ENCODE data around the gene DDX51. TPM values are rescaled to one million over a fixed set of nuclear protein-coding genes. Genes with fewer than 3 reads are reported as not detected.

DDX51 gene
- total RNA-seq, 1 donor from 2014 or later: 4.3 TPM

DNA sequence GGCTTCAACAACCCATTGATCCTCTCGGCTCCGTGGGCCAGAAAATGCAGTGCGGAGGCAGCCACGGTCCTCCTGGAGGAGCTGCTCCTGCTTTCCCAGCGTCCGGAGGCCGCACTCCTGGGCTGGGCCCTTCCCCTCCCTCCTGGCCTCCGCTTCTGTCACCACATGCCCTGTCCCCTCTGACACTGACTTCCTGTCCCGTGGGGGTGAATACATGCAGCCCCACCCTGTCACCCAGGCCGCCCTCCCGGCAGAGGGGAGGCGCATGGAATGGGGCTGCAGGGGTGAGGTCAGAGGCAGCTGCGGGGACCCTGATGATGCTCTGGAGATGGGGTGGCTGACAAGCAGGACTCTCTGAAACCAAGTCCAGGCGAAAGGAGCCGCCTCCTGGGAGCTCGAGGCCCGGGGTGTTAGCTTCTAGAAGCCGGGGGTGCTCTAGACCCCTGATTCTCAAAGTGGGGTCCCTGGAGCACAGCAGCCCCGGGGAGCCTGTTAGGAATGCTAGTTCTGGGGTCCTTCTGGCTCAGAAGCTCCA is 32.3 kb upstream of the DDX51 start:
- Histone ChIP-seq H3K27me3 (no peaks in the 10 kb centered on the region), H3K27ac (no peak overlapping the region)
- DNase-seq (ENCODE audit: low spot score in 2 of 2): no peak

DNA sequence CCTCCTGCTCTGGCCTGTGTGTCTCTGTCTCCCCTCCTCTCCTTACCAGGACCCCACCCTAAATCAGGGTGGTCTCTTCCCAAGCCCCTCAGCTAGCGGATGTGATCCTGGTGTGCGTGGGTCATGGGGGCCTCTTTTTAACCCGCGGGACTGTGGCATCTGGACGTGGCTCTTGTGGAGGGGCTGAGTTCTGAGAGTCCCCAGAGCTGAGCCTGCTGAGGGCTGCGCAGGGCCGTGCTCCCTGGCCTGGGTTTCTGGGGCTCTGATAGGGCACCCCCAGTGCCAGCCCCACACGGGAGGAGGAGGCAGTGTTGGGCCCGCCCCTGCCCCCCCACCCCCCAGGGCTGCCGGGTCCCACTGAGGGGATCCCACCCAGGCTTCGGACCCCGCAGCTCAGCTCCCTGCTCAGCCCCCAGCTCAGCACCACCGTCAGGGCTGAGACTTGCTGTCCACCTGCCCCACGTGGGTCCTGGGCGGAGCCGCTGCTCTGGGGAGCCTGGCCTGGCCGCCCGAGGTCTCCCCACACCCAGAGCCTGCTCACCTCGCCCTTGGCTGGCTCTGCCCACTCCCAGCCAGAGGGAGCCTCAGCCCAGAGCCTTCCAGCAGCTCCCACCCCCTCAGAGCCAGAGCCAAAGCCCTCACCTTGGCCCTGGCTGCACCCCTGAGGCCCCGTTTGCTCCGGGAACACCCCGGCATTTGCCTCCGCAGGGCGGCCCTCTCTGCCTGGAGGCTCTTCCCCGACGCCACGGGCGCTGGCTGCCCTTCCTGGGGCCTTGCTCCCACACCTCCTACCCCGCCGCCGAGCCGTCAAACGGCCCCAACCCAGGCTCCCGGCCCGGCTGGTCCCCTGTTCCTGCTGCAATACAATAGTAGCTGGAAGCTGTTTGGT is 31.6 kb upstream of the DDX51 start:
- Histone ChIP-seq H3K27ac (no peak overlapping the region), H3K9me3 (no peaks in the 10 kb centered on the region), H3K4me3 (no peak overlapping the region), H3K36me3 (no peaks in the 10 kb centered on the region), H3K4me1 (no peaks in the 10 kb centered on the region), H3K27me3 (no peaks in the 10 kb centered on the region)
- TF ChIP-seq, protein P1, sequence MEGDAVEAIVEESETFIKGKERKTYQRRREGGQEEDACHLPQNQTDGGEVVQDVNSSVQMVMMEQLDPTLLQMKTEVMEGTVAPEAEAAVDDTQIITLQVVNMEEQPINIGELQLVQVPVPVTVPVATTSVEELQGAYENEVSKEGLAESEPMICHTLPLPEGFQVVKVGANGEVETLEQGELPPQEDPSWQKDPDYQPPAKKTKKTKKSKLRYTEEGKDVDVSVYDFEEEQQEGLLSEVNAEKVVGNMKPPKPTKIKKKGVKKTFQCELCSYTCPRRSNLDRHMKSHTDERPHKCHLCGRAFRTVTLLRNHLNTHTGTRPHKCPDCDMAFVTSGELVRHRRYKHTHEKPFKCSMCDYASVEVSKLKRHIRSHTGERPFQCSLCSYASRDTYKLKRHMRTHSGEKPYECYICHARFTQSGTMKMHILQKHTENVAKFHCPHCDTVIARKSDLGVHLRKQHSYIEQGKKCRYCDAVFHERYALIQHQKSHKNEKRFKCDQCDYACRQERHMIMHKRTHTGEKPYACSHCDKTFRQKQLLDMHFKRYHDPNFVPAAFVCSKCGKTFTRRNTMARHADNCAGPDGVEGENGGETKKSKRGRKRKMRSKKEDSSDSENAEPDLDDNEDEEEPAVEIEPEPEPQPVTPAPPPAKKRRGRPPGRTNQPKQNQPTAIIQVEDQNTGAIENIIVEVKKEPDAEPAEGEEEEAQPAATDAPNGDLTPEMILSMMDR (IDR thresholded peaks at IDR 0.05): no peak
- intact Hi-C loops (cut with DNase I): no loop called here
- no peak for DNase-seq (ENCODE audit: low spot score in 2 of 2)

More for the DNA sequence above, 32.3 kb upstream of the DDX51 start:
- TF ChIP-seq, protein P1 (IDR thresholded peaks at IDR 0.05): no peak
- H3K9me3 ChIP-seq: no peaks in the 10 kb centered on the region
- H3K4me3 ChIP-seq: no peak overlapping the region
- intact Hi-C loops (cut with DNase I): no loop called here
- H3K4me1 ChIP-seq: no peaks in the 10 kb centered on the region
- no peaks in the 10 kb centered on the region for H3K36me3 ChIP-seq

DNA sequence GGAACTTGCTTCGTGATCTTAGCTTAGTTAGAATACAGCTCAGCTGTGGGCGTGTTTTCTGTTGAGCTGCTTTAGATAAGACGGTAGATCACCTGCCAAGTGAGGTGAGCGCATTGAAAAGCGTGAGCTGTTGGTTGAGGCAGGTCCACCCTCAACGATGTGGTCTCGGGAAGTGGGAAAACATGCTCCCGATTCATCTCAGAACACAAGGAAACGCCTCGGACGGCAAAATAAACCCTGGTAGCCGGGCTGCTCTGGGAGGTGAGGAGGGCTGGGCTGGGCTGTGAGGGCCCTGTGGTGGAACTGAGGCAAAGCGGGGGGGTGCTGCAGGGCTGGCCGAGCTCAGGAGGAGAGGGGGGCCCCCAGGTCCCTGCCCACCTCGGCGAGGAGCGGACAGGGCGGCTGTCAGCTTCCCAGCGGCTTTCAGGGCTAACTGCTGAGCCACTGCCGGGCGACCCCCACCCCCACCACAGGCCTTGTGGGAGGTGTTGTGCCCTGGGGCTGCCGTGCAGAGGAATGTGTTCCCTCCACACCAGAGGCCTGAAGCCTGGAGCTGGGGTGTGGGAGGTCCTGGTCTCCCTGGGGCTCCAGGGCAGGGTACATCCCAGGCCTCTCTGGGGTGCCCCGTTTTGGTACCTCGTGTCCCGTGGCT is 30.8 kb upstream of the DDX51 start:
- Histone ChIP-seq H3K9me3 (no peaks in the 10 kb centered on the region), H3K4me3 (no peak overlapping the region), H3K27ac (no peak overlapping the region), H3K36me3 (no peaks in the 10 kb centered on the region), H3K4me1 (no peaks in the 10 kb centered on the region), H3K27me3 (no peaks in the 10 kb centered on the region)
- no peak for DNase-seq (ENCODE audit: low spot score in 2 of 2)
- intact Hi-C loops (cut with DNase I): no loop called here
- TF ChIP-seq, protein P1 (IDR thresholded peaks at IDR 0.05): no peak

DNA sequence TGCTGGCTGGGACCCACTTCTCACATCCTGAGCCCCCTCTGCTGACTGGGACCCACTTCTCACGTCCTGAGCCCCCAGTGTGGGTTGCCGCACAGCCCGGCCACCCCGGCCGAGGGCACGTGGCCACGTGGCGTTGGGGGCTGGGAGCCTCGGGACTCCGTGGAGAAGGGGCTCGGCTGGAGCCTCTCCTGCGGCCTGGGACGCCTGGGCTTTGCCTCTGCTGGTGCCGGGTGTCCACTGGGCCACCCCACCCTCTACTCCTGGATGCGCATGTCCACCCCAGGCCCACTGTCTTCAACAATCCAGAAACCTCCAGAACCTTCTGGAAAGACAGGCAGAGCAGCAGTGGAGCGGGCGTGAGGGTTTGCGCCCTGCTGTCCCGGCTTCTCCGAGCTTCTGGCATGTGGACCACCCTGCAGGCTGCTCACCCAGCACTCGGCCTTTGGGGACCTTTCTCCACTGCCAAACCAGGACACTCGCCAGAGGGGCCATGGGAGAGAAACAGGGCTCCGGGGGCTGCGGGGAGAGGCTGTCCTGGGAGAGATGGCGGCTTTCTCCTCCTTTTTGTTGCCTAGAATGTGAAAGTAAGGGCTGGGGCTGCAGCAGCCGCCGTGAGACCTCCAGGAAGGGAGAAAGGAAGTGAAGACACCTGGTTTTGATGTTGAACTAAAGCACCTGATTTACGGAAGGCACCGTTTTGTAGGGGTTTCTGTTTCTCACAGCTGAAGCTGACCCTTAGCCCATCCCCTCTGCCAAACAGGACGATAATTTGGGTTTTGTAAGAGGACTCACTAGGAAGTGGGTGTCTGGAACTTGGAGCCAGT is 30.1 kb upstream of the DDX51 start:
- intact Hi-C loops (cut with DNase I): no loop called here
- no peak for DNase-seq (ENCODE audit: low spot score in 2 of 2)
- H3K27ac ChIP-seq: no peak overlapping the region
- no peaks in the 10 kb centered on the region for H3K4me1 ChIP-seq
- H3K9me3 ChIP-seq: no peaks in the 10 kb centered on the region
- no peak overlapping the region for H3K4me3 ChIP-seq
- TF ChIP-seq, protein P1 (IDR thresholded peaks at IDR 0.05): no peak
- no peaks in the 10 kb centered on the region for H3K27me3 ChIP-seq
- no peaks in the 10 kb centered on the region for H3K36me3 ChIP-seq

All from ascending aorta (tissue), 2 donors.